NB4 (cell line): Measurements from ENCODE around the gene TRIM22.

Experiments
- CTCF ChIP-seq: IDR thresholded peaks from one replicate; pipeline ENCODE4 v1.5.1; 2012; ENCODE audit warnings: low read depth, low read length
- POLR2A ChIP-seq: IDR thresholded peaks from 2 replicates; pipeline ENCODE4 v1.6.1; 2011; ENCODE audit warnings: mild to moderate bottlenecking; ENCODE audit not compliant: insufficient read length; ENCODE audit errors: extremely low read depth

GRCh38 chr11:5696210-5696609 is 6.6 kb downstream of the TRIM22 start:
- TF ChIP-seq CTCF (no peak), POLR2A (no peak)
